ENCODE results near the gene SERPINA12.

DNA sequence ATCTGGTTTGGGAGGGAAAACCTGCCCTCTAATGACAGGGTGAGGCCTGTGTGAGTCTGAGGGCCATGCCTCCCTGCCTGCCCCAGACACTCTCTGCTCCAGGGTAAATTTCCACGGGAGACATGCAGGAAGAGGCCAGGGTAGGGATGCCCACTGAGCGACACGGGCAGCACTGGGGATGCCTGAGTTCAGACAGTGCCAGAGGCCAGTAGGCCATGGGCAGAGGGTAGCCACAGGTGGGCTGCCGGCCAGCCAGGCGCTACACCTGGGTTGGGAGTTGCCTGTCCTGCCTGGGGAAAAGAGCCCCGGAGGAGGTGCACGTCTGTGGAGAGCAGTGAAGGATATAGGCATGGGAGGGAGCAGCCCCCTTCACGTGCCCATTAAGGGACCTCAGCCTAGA is 3.6 kb downstream of the SERPINA12 start:
- TF ChIP-seq, protein P1, sequence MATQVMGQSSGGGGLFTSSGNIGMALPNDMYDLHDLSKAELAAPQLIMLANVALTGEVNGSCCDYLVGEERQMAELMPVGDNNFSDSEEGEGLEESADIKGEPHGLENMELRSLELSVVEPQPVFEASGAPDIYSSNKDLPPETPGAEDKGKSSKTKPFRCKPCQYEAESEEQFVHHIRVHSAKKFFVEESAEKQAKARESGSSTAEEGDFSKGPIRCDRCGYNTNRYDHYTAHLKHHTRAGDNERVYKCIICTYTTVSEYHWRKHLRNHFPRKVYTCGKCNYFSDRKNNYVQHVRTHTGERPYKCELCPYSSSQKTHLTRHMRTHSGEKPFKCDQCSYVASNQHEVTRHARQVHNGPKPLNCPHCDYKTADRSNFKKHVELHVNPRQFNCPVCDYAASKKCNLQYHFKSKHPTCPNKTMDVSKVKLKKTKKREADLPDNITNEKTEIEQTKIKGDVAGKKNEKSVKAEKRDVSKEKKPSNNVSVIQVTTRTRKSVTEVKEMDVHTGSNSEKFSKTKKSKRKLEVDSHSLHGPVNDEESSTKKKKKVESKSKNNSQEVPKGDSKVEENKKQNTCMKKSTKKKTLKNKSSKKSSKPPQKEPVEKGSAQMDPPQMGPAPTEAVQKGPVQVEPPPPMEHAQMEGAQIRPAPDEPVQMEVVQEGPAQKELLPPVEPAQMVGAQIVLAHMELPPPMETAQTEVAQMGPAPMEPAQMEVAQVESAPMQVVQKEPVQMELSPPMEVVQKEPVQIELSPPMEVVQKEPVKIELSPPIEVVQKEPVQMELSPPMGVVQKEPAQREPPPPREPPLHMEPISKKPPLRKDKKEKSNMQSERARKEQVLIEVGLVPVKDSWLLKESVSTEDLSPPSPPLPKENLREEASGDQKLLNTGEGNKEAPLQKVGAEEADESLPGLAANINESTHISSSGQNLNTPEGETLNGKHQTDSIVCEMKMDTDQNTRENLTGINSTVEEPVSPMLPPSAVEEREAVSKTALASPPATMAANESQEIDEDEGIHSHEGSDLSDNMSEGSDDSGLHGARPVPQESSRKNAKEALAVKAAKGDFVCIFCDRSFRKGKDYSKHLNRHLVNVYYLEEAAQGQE (IDR thresholded peaks at IDR 0.05) = no peak
- TF ChIP-seq, protein P2, sequence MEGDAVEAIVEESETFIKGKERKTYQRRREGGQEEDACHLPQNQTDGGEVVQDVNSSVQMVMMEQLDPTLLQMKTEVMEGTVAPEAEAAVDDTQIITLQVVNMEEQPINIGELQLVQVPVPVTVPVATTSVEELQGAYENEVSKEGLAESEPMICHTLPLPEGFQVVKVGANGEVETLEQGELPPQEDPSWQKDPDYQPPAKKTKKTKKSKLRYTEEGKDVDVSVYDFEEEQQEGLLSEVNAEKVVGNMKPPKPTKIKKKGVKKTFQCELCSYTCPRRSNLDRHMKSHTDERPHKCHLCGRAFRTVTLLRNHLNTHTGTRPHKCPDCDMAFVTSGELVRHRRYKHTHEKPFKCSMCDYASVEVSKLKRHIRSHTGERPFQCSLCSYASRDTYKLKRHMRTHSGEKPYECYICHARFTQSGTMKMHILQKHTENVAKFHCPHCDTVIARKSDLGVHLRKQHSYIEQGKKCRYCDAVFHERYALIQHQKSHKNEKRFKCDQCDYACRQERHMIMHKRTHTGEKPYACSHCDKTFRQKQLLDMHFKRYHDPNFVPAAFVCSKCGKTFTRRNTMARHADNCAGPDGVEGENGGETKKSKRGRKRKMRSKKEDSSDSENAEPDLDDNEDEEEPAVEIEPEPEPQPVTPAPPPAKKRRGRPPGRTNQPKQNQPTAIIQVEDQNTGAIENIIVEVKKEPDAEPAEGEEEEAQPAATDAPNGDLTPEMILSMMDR (IDR thresholded peaks at IDR 0.05; ENCODE audit: low read depth, low read length, missing input control) = no peak
- TF ChIP-seq RAD21 (IDR thresholded peaks at IDR 0.05) = no peak
- no peak for TF ChIP-seq FOXA1 (IDR thresholded peaks at IDR 0.05)
- no peak for TF ChIP-seq TAF1 (conservative IDR thresholded peaks at IDR 0.05)
- no peak for TF ChIP-seq JUND (IDR thresholded peaks at IDR 0.05)
- no peak for TF ChIP-seq HNF4G (IDR thresholded peaks at IDR 0.05)
- no peak for TF ChIP-seq RXRA (IDR thresholded peaks at IDR 0.05)
- no peak for TF ChIP-seq SP1 (IDR thresholded peaks at IDR 0.05)
- TF ChIP-seq, protein P3, sequence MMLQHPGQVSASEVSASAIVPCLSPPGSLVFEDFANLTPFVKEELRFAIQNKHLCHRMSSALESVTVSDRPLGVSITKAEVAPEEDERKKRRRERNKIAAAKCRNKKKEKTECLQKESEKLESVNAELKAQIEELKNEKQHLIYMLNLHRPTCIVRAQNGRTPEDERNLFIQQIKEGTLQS (IDR thresholded peaks at IDR 0.05) = no peak
- no peak for TF ChIP-seq GABPA (IDR thresholded peaks at IDR 0.05 in 1 of 2, conservative IDR thresholded peaks at IDR 0.05 in 1 of 2)
